NCI-H2081 (cell line): ENCODE results near the gene THRA.

ENCODE experiments used
- DNase-seq, 2 experiments: peaks; one replicate each; lab custom pipeline; 2025; lab: John Stamatoyannopoulos, UW

The THRA gene

DNA sequence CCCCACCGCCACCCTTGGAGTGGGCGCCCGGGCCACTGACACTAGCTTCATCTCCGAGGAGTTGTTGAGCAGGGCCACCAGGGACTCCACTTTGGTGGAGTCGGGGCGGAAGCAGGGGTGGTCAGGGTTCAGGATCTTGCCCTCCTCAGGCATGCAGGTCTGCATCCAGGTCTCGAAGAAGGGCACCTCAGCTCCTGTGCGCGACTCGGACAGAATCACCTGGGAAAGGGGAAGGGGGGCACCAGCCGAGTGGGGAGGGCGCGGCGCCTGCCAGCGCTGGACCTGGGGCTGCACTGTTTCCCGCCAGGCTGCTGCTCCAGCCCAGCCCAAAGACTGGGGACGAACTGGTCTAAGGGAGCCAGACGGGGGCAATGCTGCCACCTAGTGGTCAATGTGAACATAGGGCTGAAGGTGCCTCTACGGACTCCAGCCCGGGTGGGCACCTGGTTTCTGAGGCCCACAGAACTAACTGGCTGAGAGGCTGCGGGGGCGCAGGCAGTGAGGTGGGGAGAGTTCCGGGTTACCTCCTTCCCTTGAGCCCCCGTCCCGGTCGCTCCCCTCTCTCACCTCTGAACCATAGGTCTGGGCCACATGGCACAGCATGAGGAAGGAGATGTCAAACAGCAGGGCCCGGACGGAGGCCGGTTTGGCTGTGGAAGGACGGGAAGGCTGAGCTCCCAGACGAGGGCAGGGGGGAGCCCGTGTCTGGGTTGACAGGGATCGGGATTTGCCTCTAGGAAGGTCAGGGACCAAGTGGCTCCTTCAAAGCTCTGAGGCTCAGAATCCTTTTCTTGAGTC lies 35.8 kb upstream of the THRA start:
- peak; percentile 77 to 83 for DNase-seq

DNA sequence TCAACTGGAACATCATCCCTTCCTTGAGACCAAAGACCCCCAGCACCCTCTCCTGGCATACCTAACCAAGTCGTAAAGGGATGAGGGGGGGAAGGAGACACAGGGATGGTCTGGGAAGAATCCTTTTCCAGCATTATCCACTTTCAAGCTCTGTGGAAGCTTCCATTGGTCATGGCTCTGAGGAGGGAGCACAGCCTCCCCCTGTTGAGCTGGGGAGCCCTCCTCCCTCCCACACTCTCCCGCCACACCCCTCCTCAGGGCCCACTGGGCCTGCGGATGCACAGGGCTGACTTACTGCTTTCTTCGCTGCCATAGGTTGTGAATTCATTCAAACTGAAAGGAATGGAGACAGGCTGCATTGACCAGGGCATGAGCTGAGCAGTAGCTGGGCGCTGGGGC lies 35.2 kb upstream of the THRA start:
- no peak for DNase-seq

DNA sequence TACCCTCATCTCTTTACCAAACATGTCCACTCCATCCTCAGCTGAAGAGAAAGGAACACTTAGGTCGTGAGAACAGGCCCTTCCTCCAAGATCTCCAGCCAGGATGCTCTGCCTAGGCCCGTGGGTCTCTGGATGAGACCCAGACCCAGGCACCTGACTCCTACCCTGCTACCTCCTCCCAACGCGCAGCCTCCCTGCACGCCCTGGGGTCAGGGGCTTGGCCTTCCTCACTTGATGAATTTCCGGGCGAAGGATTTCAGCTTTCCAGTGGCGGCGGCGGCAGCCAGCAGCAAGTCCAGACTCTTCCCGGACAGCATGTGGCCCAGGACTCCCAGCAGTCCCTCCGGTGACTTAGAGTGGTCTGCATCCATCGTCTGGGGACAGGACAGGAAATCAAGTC lies 34.2 kb upstream of the THRA start:
- DNase-seq = no peak

DNA sequence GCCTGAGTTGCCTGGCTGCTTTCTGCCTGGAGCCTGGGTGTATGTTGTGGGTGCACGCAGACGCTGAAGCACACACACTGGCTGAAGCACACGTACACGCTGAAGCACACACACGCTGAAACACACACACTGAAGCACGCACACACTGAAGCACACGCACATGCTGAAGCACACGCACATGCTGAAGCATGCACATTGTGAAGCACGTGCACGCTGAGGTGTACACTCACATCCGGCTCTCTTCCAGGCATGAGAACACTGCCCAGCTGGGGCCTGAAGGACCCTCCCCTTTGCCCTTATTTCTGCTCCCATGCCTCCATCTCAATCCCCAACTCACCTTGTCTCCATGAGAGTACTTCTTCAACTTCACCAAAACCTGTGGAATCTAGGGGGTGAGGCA lies 31.1 kb upstream of the THRA start:
- DNase-seq = no peak

DNA sequence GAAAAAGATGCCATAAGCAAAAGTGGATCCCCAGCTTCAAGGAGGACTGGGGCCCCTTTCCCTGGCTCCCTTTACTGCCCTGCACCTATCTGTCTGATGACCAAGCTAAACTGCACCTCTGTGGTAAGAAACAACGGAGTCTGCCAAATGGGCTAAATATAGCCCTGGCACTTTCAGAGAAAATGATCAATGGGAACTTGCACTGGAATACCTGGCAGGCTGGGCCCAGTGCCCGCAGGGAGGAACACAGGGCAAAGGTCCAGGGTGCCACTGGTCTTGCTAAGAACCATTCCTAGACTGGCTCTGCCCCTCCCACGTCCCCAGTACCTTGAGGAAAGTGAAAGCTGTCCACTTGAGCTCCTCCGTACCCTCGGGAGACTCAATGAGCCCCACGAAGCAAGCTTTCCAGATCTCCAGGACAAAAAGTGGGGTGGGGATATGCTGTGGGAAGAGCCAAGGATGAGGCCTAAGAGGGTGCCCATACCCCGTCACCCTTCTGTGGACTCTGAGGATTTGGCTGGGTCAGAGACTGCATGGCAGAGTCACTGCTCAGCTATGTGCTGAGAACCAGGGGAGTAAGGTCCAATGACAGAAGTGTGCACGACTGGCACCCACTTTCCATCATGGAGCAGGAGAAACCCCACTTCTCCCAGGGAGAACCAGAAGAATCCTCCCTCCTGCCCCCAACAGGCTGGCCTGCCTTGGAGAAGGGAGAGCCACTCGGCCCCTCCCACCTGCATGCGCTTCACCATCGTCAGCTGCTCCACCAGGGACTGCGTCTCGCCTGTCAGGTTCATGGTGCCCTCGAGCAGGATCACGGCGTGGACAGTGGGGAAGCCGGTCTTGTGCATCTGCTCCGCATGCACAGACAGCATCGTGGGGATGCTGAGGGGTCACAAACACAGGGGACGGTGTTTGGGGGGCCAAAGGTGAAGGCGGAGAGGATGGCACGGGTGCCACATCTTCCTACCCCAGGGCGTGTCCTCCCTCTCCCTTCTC lies 30.1 kb upstream of the THRA start:
- no peak for DNase-seq

DNA sequence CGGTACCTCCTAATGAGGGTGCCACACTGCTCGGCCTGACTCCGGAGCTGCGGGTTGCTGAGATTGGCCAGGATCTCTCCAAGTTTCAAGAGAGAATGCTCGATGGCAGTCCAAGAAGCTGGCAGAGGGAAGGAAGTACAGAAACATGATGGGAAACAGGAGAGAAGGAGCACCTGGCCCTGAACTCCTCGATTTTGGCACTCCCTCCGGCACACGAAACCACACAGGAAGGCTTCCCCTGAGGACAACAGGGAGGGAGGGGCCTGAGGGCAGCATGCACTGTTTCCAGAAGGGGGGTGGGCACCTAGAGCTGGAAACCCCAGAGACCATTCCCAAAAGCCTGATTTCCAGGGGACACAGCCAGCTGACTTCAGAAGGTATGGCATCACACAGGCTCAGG lies 29.4 kb upstream of the THRA start:
- DNase-seq = no peak

DNA sequence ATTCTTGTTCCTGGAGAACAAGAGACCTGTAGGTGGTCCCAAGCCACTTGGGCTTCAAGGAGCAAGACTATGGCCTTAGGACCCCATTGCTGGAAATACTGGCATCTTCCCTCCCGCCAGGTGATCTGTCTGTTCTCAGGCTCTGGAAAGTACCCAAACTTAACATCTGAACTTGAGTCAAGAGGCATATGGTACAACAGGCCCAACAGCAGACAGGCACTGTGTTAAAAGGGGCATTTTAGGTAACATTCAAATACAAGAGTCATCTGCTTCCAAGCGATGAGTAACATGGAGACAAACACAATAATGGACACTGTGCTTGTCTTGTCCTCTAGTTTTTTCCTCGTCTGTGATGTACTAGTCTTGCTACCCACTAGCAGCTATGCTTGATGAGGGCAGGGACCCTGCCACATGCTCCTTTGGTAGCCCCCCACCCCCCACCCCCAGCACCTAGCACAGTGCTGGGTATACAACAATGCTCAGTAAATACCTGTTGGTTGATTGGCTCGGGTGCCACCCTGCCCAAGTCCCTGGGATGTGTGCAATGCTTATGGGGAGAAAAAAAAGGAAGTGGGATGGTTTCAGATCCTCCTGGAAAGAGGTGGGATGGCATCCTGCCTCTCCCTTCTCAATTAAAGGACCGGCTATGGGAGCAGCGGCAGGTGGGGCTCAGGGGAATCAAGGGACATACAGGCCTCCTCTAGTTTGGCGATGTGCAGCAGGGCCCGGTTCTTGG lies 28.2 kb upstream of the THRA start:
- no peak for DNase-seq

DNA sequence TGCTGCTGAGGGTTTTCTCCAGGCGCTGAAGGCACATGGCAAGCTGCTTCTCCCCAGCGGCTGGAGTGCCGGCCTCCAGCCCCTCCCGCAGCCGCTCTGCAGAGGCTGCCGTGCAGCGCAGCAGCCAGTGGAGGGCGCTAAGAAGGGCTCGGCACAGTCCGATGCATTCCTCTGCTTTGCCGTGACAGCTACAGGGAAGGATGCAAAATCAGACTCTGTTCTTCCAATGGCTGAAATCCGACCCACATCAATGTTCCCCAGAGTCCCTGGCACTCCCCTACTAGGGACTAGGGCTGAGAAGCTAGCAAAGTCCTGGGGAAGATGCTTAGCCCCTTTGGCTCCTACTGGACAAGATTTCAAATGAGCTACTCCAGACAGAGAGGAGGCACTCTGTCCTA lies 27.6 kb upstream of the THRA start:
- DNase-seq = peak in 1 of 2 experiments; percentile 27

DNA sequence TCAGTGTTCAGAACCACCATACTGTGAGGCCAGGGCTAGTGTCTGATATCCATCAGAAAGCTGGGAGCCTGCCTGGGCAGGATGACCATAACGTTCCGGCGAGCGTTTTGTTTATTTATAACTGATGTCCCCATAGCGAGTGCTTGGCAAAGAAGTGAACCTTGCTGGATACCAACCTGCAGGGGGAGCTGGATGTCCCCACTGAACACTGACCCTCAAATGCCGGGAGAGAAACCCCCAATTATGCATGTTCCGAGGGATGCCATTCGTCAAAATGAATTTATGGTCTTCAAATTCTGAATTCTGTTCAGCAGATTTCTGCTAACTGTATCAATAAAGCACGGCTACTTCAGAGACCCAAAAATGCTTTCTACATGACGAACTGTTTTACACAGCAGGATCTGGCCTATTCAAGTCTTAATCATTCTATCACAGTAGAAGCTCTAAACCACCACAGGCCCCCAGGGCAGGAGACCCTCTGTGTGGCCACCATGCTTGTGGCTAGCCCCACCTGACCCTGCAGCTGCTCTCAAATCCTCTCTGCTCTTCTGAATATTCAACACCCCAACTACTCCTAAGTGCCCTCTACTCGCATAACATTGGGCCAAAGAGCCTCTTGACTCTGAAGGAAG lies 23.8 kb upstream of the THRA start:
- peak in 1 of 2 experiments; percentile 48 for DNase-seq

DNA sequence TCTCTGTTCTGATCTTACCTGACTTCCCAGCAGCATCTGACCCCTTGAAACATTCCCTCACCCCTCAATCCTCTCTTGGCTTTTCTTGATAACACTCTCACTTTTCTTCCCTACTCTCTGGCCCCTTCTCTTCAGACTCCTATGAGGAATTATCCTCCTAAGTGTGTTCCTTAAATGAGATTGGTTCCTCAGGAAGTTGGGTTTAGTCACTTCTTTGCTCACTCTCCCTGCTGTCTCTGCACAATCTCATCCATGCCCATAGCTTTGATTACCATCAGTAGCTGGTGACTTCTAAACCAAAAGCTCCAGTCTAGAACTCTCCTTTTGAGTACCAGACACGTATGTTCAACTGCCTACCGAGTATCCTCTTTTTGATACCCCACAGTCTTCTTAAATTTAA lies 21.6 kb upstream of the THRA start:
- DNase-seq = no peak

DNA sequence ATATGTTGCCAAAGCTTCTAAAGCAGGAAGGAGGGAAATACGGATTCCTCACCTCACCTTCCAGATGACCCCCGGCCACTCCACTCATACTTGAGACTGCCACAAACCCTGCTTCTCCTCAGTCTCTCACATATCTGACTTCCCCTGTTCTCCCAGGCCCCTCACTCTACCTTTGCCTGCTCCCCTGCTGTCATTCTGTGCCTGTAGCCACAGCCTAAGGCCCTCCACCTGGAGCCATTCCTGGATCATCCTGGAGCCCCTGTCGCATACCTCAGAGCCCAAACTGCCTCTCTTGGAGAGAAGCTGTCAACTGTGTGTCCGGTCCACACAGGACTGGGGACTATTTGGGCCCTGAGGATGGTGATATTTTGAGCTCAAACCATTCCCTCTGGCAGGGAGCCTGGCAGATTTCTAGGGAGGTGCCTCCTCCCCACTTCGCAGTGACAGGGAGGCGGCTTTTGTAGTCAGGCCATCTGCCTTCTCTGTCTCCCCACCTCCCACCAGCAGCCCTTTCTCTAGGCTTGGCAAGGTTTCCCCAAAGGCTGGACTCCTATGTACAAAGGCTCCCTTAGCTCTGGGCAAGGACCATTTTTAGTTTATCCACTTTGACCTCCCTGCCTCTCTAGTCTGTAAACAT lies 6.3 kb upstream of the THRA start:
- DNase-seq = no peak

DNA sequence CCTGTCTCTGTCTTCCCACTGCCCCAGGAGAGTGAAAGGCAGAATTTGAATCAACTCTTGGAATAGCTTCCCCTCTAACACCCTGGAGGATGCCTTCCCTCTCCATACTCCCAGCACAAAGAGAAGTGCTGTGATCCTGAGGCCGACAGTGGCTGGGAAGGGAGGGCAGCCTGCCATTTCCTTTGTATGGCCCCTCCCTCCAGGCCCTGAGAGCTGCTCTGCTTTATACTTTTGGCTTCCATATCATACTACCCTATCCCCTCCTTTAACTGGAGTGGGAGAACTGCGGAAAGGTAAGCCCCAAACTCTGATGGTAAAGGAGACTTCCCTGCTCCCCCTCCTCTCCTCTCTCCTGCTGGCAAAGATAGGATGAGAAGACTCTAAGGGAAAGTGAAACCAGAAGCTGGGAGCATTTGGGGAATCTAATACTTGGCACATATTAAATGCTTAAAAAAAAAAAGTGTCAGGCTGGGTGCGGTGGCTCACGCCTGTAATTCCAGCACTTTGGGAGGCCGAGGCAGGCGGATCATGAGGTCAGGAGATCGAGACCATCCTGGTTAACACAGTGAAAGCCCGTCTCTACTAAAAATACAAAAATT lies 4.5 kb upstream of the THRA start:
- DNase-seq = no peak

DNA sequence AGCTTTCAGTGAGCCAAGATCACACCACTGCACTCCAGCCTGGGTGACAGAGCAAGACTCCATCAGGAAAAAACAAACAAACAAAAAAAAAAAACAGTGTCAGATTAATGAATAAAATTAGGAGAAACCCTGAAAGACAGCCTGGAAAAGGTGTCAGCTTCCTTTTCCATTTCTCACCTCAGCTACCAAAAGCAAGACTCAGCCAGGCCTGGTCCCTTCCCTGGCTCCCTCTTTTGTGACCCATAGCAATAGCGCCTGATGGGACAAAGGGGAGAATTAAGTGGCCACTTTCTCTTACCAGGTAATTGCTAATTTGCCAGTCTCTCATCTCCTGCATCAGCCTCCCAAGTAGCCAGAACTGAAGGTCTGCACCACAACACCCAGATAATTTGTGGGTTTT lies 3.9 kb upstream of the THRA start:
- no peak for DNase-seq

DNA sequence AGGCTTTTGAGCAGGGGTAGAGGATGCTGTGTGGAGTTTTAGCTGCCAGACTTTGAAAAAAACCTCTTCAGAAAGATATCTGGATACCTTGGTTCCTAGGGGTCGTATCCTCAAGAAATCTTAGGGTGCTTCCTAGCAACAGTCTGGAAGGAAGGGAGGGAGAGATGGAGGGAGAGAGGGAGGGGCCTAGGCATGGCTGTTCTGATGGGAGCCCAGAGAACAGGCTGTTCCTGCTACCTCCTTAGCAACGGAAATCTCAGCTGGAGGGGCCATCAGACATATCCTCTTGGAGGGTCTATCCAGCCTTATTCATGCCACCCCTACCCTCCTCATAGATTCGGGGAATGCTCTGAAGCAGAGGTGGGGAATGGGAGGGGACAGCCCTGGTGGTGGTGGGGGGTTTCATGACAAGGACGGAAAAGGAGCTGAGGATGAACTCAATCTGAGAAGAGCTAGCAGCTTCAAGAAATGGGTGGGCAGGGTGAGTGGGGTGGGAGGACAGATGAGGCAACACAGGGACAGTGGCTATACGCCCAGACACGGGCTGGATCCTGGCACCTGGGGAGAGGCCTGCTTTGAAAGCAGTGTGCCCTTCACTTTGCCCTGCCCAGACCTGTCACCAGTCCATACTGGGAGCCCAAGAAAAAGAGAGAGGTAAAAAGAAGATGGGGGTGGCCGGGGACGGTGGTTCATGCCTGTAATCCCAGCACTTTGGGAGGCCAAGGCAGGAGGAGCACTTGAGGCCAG lies 2.9 kb upstream of the THRA start:
- no peak for DNase-seq

DNA sequence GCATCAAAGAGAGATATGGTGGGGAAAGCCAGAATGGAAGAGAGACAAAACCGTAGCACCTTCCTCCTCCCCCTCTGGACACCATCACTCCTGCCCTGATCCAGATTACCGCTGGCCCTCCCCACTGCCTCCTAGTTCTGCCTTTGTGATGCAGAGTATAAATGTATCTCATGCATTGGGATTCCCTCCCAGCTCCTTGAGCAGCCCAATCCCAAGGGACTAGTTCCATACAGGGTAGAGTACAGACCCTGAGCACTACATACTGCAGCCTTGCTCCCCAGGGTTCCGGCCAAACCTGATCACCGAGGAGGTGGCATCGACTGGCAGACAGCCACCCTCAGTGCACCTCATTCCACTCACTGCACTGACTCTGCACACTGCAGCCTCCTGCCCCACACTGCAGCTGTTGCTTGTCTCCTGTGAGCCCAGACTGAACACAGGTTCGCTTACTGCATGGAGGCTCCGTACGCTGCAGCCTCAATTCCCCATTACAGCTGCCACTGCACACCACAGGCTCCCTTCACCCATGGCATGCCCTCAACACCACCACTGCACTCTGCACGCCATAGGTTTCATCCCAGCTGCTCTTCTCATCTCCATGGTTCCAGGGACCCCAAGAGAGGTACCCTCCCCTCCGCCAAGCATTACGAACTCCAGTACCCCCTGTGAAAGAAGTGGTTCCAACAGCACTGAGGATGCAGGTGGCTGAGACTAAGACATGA lies 1.7 kb upstream of the THRA start:
- DNase-seq = no peak

DNA sequence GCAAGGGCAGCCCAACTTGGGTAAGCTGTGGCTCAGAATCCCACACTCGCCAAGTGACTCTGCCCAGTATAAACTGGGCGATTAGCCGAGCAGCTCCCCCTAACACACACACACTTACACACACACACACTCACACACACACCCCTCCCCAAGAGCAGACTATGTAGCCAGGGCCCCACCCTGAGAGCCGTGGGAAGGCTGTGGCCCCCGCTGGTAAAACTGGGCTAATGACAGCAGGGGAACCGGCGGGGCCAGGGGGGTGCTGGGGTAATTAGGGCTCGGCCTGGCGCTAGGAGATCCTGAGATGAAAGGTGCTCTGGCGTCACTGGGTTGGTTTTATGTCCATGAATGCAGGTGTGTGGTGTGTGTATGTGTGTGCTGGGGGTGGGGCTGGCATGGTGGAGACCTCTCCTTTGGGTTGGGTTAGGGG lies 1.1 kb upstream of the THRA start:
- DNase-seq = no peak

DNA sequence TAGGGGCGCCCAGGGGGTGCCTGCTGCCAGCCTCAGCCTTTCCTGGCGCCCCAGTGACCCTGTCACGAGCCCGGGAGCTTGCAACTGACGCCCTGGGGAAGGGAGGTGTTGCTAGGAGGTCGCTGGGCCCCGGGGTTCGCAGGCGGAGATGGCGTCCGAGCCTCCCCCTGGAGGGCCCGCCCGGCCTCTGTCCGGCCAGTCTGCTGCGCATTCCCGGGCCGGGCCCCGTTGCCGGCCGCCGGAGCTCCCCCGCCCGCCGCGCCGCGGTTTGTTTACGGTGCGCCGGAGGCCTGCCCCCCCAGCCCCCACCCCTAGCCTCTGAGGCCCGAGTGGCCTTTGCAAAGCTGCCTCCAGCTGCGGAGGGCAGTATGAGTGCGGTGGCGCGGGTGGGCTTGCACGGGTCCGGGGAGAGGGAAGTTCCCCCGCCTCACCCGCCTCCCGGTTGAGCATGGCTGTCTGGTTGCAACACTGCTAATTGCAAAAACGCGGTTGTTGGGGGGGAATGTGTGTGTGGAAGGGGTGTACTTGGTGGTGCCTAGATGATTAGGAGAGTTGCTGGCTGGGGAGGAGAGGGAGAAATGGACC lies 514 bp downstream of the THRA start:
- DNase-seq = no peak

DNA sequence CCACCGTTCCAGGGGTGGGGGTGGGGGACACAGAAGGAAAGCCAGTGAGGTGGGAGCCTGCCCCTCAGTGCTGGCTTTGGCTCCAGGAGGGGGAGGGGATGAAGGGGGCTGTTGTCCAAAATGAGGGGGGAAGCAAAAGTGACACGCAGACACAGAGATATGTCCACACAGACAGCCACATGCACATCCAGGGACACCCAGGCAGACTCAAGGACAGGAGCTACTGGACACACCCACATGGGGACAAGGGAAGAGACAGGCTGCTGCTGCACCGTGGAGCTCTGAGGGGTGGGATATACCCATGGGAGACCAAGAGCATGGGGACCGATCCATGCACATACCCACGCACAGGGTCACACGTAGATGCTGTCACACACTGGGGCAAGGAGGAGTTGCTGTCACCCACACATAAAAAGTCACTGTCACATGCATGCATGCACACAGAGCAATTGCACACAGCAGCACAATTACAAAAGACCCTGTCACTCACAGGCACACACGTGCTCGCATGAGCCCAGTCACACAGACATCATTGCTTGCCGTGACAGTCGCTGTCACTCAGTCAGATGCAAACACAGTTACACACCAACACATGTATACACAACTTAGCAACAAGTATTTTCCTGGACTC lies 1.3 kb downstream of the THRA start:
- no peak for DNase-seq
